GM18873 (cell line): ENCODE measurements around the gene NR6A1.

Experiments
- ATAC-seq: cut with Tn5 transposase; IDR thresholded peaks from one replicate; pipeline ENCODE4 v1.9.1; 2021; ENCODE audit warnings: mild to moderate bottlenecking, moderate library complexity, moderate number of reproducible peaks; ENCODE audit not compliant: unreplicated experiment, low FRiP score

NR6A1 gene

DNA sequence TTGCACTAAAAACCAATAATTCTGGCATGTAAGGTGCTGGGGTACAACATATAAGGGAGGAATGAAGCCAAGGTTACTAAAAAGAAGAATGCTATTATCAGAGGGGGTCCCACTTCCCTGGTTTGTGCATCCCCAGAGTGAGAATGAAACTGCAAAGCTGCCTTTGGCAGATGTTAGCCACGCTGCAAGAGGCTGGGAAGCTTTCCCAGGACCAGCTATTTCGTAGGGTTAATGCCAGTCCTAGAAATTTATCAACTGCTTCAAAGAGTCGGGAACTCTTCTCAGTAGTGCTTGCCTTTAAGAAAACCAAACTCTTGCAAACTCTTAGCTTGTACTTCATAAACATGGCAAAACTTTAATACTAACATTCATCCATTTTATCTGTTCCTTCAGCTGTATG, 176.4 kb downstream of the NR6A1 start:
- ATAC-seq, result no peak

DNA sequence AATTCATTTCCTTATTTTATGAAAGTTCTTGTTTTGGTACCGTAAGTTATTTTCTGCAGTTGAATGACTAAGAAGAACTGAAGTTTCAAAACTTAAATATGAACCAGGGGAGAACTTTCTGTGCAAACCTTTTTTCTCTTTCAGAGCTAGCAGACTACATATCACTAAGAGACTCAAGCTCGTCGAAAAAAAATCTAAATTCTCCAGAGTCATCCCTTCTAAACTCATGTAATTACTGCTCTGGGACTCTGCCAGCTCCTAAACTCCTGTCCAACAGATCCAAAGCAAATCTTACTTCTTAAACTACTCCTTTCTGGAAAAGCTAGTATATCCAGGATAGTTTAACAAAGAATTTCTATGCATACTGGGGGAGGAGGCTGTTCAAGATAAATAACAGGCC, 176.9 kb downstream of the NR6A1 start:
- ATAC-seq, result no peak

- no peak for ATAC-seq
These were observed 177.5 kb downstream of the NR6A1 start for GRCh38 chr9:124593651-124594058.

- no peak for ATAC-seq
These were observed 177.9 kb downstream of the NR6A1 start for GRCh38 chr9:124593200-124593599.

GRCh38 chr9:124590889-124591641, 180.0 kb downstream of the NR6A1 start:
- no peak for ATAC-seq

DNA sequence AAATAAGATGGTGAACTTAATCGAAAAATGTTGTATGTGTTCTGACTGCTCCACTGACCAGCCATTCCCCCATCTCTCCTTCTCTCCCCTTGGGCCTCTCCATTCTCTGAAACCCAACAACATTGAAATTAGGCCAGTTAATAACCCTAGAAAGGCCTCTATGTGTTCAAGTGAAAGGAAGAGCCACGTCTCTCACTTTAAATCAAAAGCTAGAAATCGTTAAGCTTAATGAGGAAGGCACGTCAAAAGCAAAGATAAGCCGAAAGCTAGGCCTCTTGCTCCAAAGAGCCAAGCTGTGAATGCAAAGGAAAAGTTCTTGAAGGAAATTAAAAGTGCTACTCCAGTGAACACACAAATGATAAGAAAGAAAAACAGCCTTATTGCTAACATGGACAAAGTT, 186.5 kb downstream of the NR6A1 start:
- ATAC-seq, result no peak

DNA sequence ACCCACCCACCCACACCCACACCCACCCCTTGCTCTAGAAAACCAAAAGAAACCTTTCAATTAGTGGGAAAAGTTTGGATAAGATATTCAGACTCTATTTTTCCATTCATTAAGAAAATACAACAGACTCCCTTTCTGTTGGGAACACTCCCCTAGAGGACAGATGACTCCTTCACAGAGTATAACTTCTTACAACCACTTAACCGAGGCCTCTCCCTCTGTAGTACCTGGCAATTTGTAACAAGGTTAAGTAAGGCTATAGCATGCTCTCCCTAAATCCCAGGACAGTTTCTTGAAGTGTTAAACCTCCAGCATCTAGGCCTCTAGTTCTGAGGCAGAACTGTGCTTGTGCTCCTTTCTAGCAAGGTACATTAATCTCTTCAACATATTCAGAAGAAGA, 188.0 kb downstream of the NR6A1 start:
- no peak for ATAC-seq

GRCh38 chr9:124580186-124580585, 190.9 kb downstream of the NR6A1 start:
- ATAC-seq, result no peak

- no peak for ATAC-seq
These were observed 194.4 kb downstream of the NR6A1 start for GRCh38 chr9:124576751-124577150.

- ATAC-seq, result no peak
These were observed 196.4 kb downstream of the NR6A1 start for GRCh38 chr9:124574534-124575375.

DNA sequence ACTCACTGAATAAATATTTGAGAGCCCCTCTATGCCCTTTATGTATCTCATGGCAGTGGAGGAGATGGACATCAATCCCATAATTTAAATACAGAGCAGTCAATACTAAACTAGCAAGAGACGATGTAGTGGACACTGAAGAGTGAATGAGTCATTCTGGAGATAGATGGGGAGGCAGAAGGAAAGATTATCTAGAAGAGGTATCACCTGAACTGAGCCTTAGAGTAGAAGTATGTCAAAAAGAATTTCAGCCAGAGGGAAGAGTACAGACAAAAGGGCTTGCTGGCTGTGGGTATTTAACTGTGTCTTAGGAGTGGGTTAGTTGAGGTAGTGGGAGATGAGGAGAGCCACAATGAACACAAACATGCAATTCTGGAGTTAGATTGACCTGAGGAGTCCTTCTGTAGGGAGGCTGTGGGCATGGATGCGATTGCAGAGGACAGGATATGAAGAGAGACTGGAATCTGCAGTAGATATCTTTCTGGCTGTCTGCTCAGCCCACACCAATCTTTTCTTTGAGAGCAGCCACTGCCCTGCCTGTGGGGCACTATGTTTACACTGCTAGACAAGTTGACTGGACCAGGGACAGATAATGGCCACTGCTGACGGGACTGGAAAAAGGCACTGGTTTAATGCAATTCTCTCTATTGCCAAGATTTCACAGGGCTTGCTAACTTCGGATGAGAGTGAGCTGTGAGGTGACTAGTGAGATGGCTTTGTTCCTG, 200.0 kb downstream of the NR6A1 start:
- ATAC-seq, result no peak

- no peak for ATAC-seq
These were observed 201.2 kb downstream of the NR6A1 start for GRCh38 chr9:124569942-124570341.

GRCh38 chr9:124567362-124567761, 203.7 kb downstream of the NR6A1 start:
- ATAC-seq, result no peak

- no peak for ATAC-seq
These were observed 208.8 kb downstream of the NR6A1 start for GRCh38 chr9:124562328-124562727.

DNA sequence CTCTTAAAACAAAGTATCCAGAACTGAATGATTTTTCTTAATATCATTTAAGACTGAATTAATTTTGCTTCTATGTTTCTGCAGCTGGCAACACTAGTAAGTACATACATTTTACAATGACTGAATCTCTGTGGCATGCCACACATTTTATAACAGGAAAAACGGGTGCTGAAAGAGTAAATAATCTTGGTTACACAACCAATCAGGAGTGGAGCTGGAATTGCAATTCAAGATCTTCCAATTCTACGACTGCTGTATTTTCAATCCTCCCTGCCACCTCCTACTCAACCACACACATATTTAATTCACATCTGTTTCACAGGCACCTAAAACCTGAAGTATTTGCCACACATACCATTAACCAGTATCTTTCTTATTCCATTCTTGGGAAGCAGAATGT, 211.2 kb downstream of the NR6A1 start:
- ATAC-seq, result no peak

- no peak for ATAC-seq
These were observed 212.2 kb downstream of the NR6A1 start for GRCh38 chr9:124558777-124559470.

DNA sequence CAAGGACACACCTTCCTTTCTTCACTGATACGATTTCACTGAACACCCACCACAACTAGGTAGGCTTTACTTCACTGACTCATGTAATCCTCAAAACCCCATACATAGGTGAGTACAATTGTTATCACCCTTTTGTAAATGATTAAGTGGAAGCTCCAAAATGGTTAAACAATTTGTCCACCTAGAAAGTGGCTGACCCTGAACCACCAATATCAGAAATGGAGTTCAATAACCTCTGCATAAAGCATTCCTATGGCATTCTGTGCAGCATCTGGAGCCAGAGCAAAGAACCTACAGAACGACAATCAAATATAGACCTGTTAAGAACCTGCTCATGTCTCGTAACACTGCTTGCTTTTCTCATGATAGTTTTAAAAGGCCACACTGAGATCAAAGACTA, 213.2 kb downstream of the NR6A1 start:
- no peak for ATAC-seq

GRCh38 chr9:124555043-124555442, 216.1 kb downstream of the NR6A1 start:
- ATAC-seq, result no peak

DNA sequence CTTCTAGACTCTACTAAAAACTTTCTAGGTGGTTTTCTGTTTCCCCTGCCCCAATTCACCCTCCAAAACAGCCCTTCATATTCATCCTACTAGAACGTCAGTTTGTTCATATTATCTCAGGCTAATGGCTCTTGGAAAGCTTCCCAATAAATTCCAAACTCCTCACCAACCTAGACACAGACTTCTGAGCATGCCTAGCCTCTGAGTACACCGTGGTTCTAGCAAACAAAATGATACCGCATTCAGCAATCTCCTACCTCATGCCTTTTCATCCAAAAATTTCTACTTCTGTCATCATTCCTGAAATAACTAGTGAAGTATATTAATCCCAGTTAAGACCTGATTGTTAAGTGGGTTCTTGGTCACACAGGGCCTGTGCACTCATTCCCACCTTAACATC, 217.4 kb downstream of the NR6A1 start:
- no peak for ATAC-seq

DNA sequence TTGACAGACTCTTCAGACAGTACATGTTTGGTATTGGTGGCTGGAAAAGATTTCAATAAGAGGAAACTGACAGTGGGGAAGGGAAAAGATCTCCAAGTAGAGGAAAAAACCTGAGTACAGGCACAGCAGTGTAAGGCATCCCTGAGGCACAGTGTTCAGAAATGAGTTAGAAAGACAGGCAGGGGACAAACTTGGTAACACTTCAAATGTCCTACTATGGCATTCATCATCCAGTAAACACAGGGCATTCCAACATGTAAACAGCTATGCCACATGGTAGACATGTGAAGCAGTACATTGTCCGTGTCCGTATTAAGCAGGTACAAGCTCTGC, 218.9 kb downstream of the NR6A1 start:
- ATAC-seq, result no peak
